Osteoblast (primary cell): ENCODE measurements around the gene PIP4K2B. TPM values are rescaled to one million over a fixed set of nuclear protein-coding genes. Genes with fewer than 3 reads are reported as not detected.

Experiments used
- DNase-seq: peaks from one replicate; pipeline ENCODE4 v3.0.0; 2011; ENCODE audit warnings: low spot score, mixed read lengths; ENCODE audit not compliant: insufficient read length; ENCODE audit errors: missing footprints
- H2AFZ ChIP-seq: 2 replicates; pipeline ENCODE4 v1.6.0; 2011; ENCODE audit warnings: mild to moderate bottlenecking, low read length
- H3K27ac ChIP-seq: 2 replicates; pipeline ENCODE4 v1.5.1; 2011; ENCODE audit warnings: mild to moderate bottlenecking, low read depth, low read length, moderate library complexity
- H3K27me3 ChIP-seq: 2 replicates; pipeline ENCODE4 v1.6.0; 2012; ENCODE audit warnings: mild to moderate bottlenecking, control low read depth, inconsistent platforms, low read length, moderate library complexity; ENCODE audit not compliant: insufficient read depth
- H3K36me3 ChIP-seq: 2 replicates; pipeline ENCODE4 v1.5.1; 2011; ENCODE audit warnings: mild to moderate bottlenecking, low read length, control low read depth, moderate library complexity; ENCODE audit not compliant: insufficient read depth
- H3K4me1 ChIP-seq: 2 replicates; pipeline ENCODE4 v1.5.1; 2011; ENCODE audit warnings: mild to moderate bottlenecking, low read length, control low read depth, moderate library complexity; ENCODE audit not compliant: insufficient read depth
- H3K4me2 ChIP-seq: 2 replicates; pipeline ENCODE4 v1.6.0; 2011; ENCODE audit warnings: mild to moderate bottlenecking, low read length; ENCODE audit not compliant: insufficient read depth
- H3K4me3 ChIP-seq: fragments of 200-600 bp; sonication (generic); 3 replicates; pipeline ENCODE4 v1.5.1; 2012; ENCODE audit warnings: mild to moderate bottlenecking, low read length, inconsistent platforms; ENCODE audit not compliant: insufficient read depth
- H3K79me2 ChIP-seq: 2 replicates; pipeline ENCODE4 v1.6.0; 2012; ENCODE audit warnings: mild to moderate bottlenecking, low read length, control low read depth, inconsistent platforms; ENCODE audit not compliant: insufficient read depth
- H3K9me3 ChIP-seq: 2 replicates; pipeline ENCODE4 v1.5.1; 2011; ENCODE audit warnings: low read depth, low read length, control low read depth
- H4K20me1 ChIP-seq: 2 replicates; pipeline ENCODE4 v1.6.0; 2012; ENCODE audit warnings: mild to moderate bottlenecking, low read length, control low read depth; ENCODE audit not compliant: insufficient read depth
- total RNA-seq: library from RNA; depleted of rRNA; stranded (reverse); fragments of >200 nt; gene quantifications from 2 replicates; pipeline ENCODE4 v1.2.3, GENCODE V29; 2012
- TF ChIP-seq, protein P1 (sequence below): IDR thresholded peaks from 2 replicates; pipeline ENCODE4 v1.5.1; 2011; ENCODE audit warnings: mild to moderate bottlenecking, low read depth, low read length, moderate library complexity; ENCODE audit errors: extremely low read depth

Gene PIP4K2B
- total RNA-seq, 1 donor, result 48.1 TPM

DNA sequence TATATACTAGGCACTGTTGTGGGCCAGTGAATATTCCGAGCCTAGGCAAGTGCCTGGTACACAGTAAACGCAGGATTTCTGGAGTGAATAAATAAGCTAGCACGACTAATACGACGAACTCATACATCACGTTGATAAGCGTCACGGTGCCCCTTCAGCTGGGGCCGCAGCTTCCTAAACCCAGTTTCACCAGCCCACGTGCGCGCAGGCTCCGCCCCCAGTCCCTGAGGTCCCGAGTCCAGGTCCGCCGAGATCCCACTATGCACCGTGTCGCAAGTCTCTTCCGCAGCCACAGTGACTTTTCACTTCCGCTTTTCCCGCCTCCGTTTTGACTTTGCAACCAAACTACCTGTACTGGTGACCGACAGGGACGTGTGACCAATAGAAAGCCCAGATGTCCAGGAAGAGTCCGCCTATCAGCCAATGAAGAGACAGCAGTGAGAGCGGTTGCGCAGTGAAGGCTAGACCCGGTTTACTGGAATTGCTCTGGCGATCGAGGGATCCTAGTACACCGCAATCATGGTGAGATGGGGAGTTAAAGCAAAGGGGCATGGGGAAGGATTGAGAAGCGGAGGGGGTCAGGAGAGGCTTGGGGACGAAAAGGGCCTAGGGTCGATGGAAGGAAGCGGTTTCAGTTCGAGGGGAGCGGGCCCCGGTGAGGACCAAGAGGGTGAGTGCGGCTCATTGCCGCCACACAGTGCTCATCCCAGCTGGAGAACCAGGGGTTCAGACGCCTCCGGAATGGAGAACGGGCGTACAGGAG lies 46.9 kb downstream of the PIP4K2B start, which contains the start of gene PSMB3:
Gene PSMB3, plus strand, starts transcription at position 434 of the 763 bp plus-strand sequence. Its CDS starts 86 bp downstream, at position 520.
- Histone ChIP-seq H3K9me3 (no peaks in the 10 kb centered on the region), H3K79me2 (peaks cover 39% of the 10 kb centered on the region), H3K4me3 (peak within 1 kb of the TSS; percentile 99)

DNA sequence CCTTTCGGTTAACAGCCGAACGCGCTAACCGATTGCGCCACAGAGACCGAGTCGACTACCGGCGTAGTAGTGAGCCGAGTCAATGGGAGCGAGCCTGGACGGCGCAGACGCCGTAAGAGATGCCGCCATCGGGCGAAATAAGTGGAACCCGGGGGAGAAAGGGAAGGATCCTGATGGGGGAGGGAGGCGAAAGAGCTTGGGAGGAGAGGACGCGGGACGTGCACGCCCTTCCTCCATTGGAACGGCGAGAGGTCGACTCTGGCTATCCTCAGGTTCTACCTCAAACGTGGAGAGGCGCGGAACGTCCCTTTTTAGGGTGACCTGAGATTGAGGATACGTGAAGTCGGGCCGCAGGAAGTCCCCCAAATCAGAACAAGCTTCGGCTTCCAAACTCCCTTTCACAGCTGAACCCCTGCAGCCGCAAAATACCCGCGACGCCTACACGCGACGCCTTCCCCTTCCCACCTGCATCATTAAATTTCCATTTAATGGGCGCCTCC lies 47.5 kb downstream of the PIP4K2B start:
- H4K20me1 ChIP-seq, result peaks cover 7% of the 10 kb centered on the region
- TF ChIP-seq, protein P1, sequence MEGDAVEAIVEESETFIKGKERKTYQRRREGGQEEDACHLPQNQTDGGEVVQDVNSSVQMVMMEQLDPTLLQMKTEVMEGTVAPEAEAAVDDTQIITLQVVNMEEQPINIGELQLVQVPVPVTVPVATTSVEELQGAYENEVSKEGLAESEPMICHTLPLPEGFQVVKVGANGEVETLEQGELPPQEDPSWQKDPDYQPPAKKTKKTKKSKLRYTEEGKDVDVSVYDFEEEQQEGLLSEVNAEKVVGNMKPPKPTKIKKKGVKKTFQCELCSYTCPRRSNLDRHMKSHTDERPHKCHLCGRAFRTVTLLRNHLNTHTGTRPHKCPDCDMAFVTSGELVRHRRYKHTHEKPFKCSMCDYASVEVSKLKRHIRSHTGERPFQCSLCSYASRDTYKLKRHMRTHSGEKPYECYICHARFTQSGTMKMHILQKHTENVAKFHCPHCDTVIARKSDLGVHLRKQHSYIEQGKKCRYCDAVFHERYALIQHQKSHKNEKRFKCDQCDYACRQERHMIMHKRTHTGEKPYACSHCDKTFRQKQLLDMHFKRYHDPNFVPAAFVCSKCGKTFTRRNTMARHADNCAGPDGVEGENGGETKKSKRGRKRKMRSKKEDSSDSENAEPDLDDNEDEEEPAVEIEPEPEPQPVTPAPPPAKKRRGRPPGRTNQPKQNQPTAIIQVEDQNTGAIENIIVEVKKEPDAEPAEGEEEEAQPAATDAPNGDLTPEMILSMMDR, result no peak
- H3K36me3 ChIP-seq, result peaks cover 23% of the 10 kb centered on the region
- peaks cover 34% of the 10 kb centered on the region for H3K4me1 ChIP-seq
- peak overlapping the region; percentile 89 for H3K4me2 ChIP-seq
- H3K27me3 ChIP-seq, result no peaks in the 10 kb centered on the region
- H3K27ac ChIP-seq, result peak overlapping the region; percentile 90
- DNase-seq, result peak; percentile 96
- no peaks in the 10 kb centered on the region for H3K9me3 ChIP-seq
- peak overlapping the region; percentile 97 for H2AFZ ChIP-seq
- H3K4me3 ChIP-seq, result peak overlapping the region; percentile 99
- peaks cover 45% of the 10 kb centered on the region for H3K79me2 ChIP-seq

More for the DNA sequence above, 46.9 kb downstream of the PIP4K2B start, which contains the start of gene PSMB3:
- Histone ChIP-seq H3K4me2 (peak within 1 kb of the TSS; percentile 89), H3K27me3 (no peaks in the 10 kb centered on the region), H3K36me3 (peaks cover 30% of the 10 kb centered on the region), H4K20me1 (peaks cover 5% of the 10 kb centered on the region), H3K4me1 (peaks cover 34% of the 10 kb centered on the region), H3K27ac (peak within 1 kb of the TSS; percentile 90), H2AFZ (peak within 1 kb of the TSS; percentile 98)
- peak; percentile 99 for DNase-seq
- TF ChIP-seq, protein P1, result no peak

DNA sequence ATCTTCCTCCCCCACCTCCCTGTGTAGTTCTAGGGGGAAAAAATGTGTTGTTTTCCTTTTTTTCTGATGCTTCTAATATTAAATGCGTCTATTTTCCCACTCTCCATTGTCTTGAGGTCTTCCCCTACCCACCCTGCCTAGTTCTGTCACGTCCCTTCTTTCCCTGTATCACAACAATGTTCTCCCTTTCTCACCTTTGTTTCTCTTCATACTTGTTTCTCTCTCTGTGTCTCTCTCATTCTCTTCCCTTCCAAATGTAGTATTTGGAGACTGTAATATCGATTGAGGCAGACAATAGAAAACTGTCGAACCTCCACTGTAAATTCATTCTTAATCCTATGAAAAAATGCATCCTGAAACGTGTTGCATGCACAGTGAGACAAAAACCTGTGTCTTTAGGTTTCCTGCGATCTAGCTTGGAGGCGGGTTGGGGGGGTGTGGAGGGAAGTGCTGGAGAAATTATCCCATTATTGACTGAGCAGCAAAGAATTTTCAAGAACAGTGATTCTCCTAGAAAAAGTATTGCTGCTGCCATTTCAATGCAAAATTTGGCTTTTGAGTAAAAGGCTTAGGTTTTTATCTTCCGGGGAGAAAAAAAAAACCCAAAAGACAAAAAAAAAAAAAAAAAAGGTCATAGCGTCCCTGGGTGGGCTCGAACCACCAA lies 48.1 kb downstream of the PIP4K2B start:
- Histone ChIP-seq H3K79me2 (peaks cover 50% of the 10 kb centered on the region), H3K27me3 (no peaks in the 10 kb centered on the region), H4K20me1 (peaks cover 13% of the 10 kb centered on the region), H3K36me3 (peaks cover 18% of the 10 kb centered on the region), H3K27ac (no peak overlapping the region), H3K4me2 (peak overlapping the region; percentile 89), H3K4me3 (peak overlapping the region; percentile 99), H3K4me1 (peaks cover 39% of the 10 kb centered on the region), H2AFZ (peak overlapping the region; percentile 69), H3K9me3 (no peaks in the 10 kb centered on the region)
- DNase-seq, result peak; percentile 78
- TF ChIP-seq, protein P1, result no peak
